ENCODE results near the gene GPR146.

Gene GPR146

GRCh38 chr7:1068619-1069018, 24.3 kb downstream of the GPR146 start:
- Histone ChIP-seq H3K4me3 (ENCODE audit: low read length) (no peak overlapping the region), H4K20me1 (ENCODE audit: control insufficient read depth, insufficient read depth, low read depth, low read length) (no peaks in the 10 kb centered on the region; the same call in 1 of the 2 replicates), H3K27ac (ENCODE audit: low read depth, low read length) (no peak overlapping the region), H3K4me1 (ENCODE audit: control insufficient read depth, low read length) (peaks cover 26% of the 10 kb centered on the region), H3K9me2 (replicated peaks; ENCODE audit: control insufficient read depth, low read length) (no peaks in the 10 kb centered on the region), H3K4me2 (ENCODE audit: low read length) (no peak overlapping the region), H3K79me2 (ENCODE audit: control insufficient read depth, low read length) (peaks cover 19% of the 10 kb centered on the region), H3K9me3 (ENCODE audit: control insufficient read depth, insufficient read depth, low read length) (peaks cover 8% of the 10 kb centered on the region; the same call in 1 of the 2 replicates), H3K36me3 (ENCODE audit: control insufficient read depth, low read length) (no peaks in the 10 kb centered on the region), H3F3A (ENCODE audit: control insufficient read depth, insufficient read depth) (peaks cover 8% of the 10 kb centered on the region; the same call in 1 of the 2 replicates), H3K27me3 (ENCODE audit: control insufficient read depth, low read length) (no peaks in the 10 kb centered on the region)
- no peak for TF ChIP-seq EZH2phosphoT487 (IDR thresholded peaks at IDR 0.05; ENCODE audit: borderline replicate concordance, low read length)
- no peak for TF ChIP-seq CTCF (IDR thresholded peaks at IDR 0.05; ENCODE audit: low read depth, low read length, poor library complexity, severe bottlenecking)

GRCh38 chr7:1070544-1071011, 26.2 kb downstream of the GPR146 start:
- H3K27ac ChIP-seq (ENCODE audit: low read depth, low read length): no peak overlapping the region
- peaks cover 7% of the 10 kb centered on the region for H3K4me1 ChIP-seq (ENCODE audit: control insufficient read depth, low read length)
- H3K4me2 ChIP-seq (ENCODE audit: low read length): no peak overlapping the region
- TF ChIP-seq CTCF (IDR thresholded peaks at IDR 0.05; ENCODE audit: low read depth, low read length, poor library complexity, severe bottlenecking): no peak
- TF ChIP-seq EZH2phosphoT487 (IDR thresholded peaks at IDR 0.05; ENCODE audit: borderline replicate concordance, low read length): no peak
- H3F3A ChIP-seq (ENCODE audit: control insufficient read depth, insufficient read depth): peaks cover 8% of the 10 kb centered on the region; the same call in 1 of the 2 replicates
- peaks cover 7% of the 10 kb centered on the region for H3K79me2 ChIP-seq (ENCODE audit: control insufficient read depth, low read length)
- H3K4me3 ChIP-seq (ENCODE audit: low read length): no peak overlapping the region
- H3K9me3 ChIP-seq (ENCODE audit: control insufficient read depth, insufficient read depth, low read length): peaks cover 8% of the 10 kb centered on the region; the same call in 1 of the 2 replicates
- no peaks in the 10 kb centered on the region for H3K27me3 ChIP-seq (ENCODE audit: control insufficient read depth, low read length)
- no peaks in the 10 kb centered on the region for H3K9me2 ChIP-seq (replicated peaks; ENCODE audit: control insufficient read depth, low read length)
- H4K20me1 ChIP-seq (ENCODE audit: control insufficient read depth, insufficient read depth, low read depth, low read length): no peaks in the 10 kb centered on the region; the same call in none of the 2 replicates
- no peaks in the 10 kb centered on the region for H3K36me3 ChIP-seq (ENCODE audit: control insufficient read depth, low read length)

DNA sequence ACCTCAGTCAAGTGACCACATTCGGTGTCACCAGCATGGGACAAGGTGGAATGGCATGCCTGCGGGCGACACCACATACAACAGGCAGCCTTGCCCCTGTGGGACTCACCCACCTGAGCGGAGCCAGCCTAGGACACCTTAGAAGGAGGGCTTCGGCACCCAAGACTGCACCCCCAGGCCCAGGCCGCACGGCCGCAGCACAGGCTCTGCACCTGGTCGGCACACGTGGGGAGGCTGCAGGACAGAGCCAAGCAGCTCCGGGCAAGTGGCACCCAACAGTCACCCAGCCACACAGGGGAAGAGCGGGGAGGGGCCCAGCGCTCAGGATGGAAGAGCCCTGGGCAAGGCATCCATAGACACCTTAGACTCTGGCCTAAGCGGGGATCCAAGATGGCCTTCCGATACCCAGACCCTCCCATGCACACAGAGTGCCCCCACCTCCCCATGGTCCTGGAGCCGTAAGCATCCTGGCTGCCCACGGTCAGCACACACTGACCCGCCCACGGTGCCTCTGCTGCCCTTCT, 27.4 kb downstream of the GPR146 start:
- Histone ChIP-seq H3K4me2 (ENCODE audit: low read length) (no peak overlapping the region), H3K27ac (ENCODE audit: low read depth, low read length) (no peak overlapping the region), H3K4me1 (ENCODE audit: control insufficient read depth, low read length) (no peaks in the 10 kb centered on the region), H3F3A (ENCODE audit: control insufficient read depth, insufficient read depth) (peaks cover 8% of the 10 kb centered on the region; the same call in 1 of the 2 replicates), H3K36me3 (ENCODE audit: control insufficient read depth, low read length) (no peaks in the 10 kb centered on the region), H4K20me1 (ENCODE audit: control insufficient read depth, insufficient read depth, low read depth, low read length) (no peaks in the 10 kb centered on the region; the same call in 1 of the 2 replicates), H3K79me2 (ENCODE audit: control insufficient read depth, low read length) (0 out of 2 replicates have a peak, but pooled peaks cover 4% of the 10 kb centered on the region), H3K4me3 (ENCODE audit: low read length) (no peak overlapping the region), H3K27me3 (ENCODE audit: control insufficient read depth, low read length) (no peaks in the 10 kb centered on the region), H3K9me3 (ENCODE audit: control insufficient read depth, insufficient read depth, low read length) (peaks cover 8% of the 10 kb centered on the region; the same call in 1 of the 2 replicates), H3K9me2 (replicated peaks; ENCODE audit: control insufficient read depth, low read length) (no peaks in the 10 kb centered on the region)
- TF ChIP-seq EZH2phosphoT487 (IDR thresholded peaks at IDR 0.05; ENCODE audit: borderline replicate concordance, low read length): no peak
- no peak for TF ChIP-seq CTCF (IDR thresholded peaks at IDR 0.05; ENCODE audit: low read depth, low read length, poor library complexity, severe bottlenecking)
